K562 (cell line): ENCODE data around the gene MRO. TPM values are rescaled to one million over a fixed set of nuclear protein-coding genes. Genes with fewer than 3 reads are reported as not detected.

ENCODE experiments used
- ATAC-seq: fragments of 200-7000 bp; cut with Tn5 transposase; 3 replicates; pipeline ENCODE4 v1.9.1; 2020; ENCODE audit warnings: moderate library complexity
- BruUV-seq: library from RNA; stranded (reverse); fragments of 400-500 nt; replicated peaks from 2 replicates; lab custom pipeline; 2021; lab: Mats Ljungman, UMichigan
- CTCF ChIA-PET: fragments of 300-600 bp; formaldehyde crosslinking; extraction: SDS; loops from one replicate; lab custom pipeline; 2021; ENCODE audit warnings: low intra/inter-chr PET ratio; lab: Yijun Ruan, JAX
- POLR2A ChIA-PET: fragments of 300-600, 350-650 bp; sonication (Branson Sonifier 250); formaldehyde crosslinking; extraction: SDS; loops from one replicate; lab custom pipeline; 2021; ENCODE audit warnings: antibody characterized with exemption, inconsistent platforms; lab: Yijun Ruan, JAX
- DNase-seq, 4 experiments: peaks; one replicate each; pipeline versions ENCODE4 v3.0.0 to v3.0.0-alpha.2; 2011 to 2018; ENCODE audit warnings: low spot score in 3 of 4, mixed read lengths in 3 of 4; ENCODE audit errors: extremely low read depth in 1 of 4
- FAIRE-seq: peaks from 2 replicates; lab custom pipeline; 2011; peaks lifted over from hg19 to GRCh38; lab: Jason Lieb, UNC
- H2AFZ ChIP-seq: 2 replicates; pipeline ENCODE4 v1.6.0; 2011; ENCODE audit warnings: low read depth, low read length, control low read depth, inconsistent platforms
- H3K27ac ChIP-seq: fragments of 200-600 bp; 3 replicates; pipeline ENCODE4 v1.8.0; 2011; ENCODE audit warnings: low read depth, mild to moderate bottlenecking, control low read depth, inconsistent platforms, low read length, moderate library complexity, mixed read lengths; ENCODE audit errors: extremely low read depth
- H3K27me3 ChIP-seq, 2 experiments: fragments of 300-600 bp in 1 of 2; 2 replicates in 1 of 2; 3 replicates in 1 of 2; pipeline versions ENCODE4 v1.6.0 to v1.8.0; 2011; ENCODE audit warnings: inconsistent platforms in 2 of 2, low read length in 2 of 2, mild to moderate bottlenecking in 1 of 2, mixed read lengths in 1 of 2, moderate library complexity in 1 of 2; ENCODE audit not compliant: control insufficient read depth in 2 of 2, insufficient read depth in 2 of 2
- H3K36me3 ChIP-seq: fragments of 300-600 bp; 3 replicates; pipeline ENCODE4 v1.8.0; 2011; ENCODE audit warnings: mild to moderate bottlenecking, low read length, inconsistent platforms; ENCODE audit not compliant: control insufficient read depth, insufficient read depth
- H3K4me1 ChIP-seq, 2 experiments: fragments of 200-600 bp in 1 of 2; replicated peaks in 1 of 2; 2 replicates in 1 of 2; 3 replicates in 1 of 2; pipeline versions ENCODE4 v1.5.1 to v1.8.0; 2011; ENCODE audit warnings: inconsistent platforms in 2 of 2, low read length in 2 of 2, mild to moderate bottlenecking in 1 of 2, mixed read lengths in 1 of 2, moderate library complexity in 1 of 2; ENCODE audit not compliant: control insufficient read depth in 2 of 2, insufficient read depth in 2 of 2
- H3K4me2 ChIP-seq: 2 replicates; pipeline ENCODE4 v1.6.1; 2011; ENCODE audit warnings: low read length, control low read depth, inconsistent platforms, mixed read lengths; ENCODE audit not compliant: insufficient read depth
- H3K4me3 ChIP-seq: fragments of 200-600 bp; sonication (generic), shearing (Covaris generic); 2 replicates; pipeline ENCODE4 v1.5.1; 2016; ENCODE audit warnings: control low read depth, inconsistent platforms
- H3K79me2 ChIP-seq: fragments of 200-600 bp; 3 replicates; pipeline ENCODE4 v1.8.0; 2011; ENCODE audit warnings: low read length, inconsistent platforms; ENCODE audit not compliant: control insufficient read depth, insufficient read depth
- H3K9ac ChIP-seq, 2 experiments: 2 replicates each; pipeline versions ENCODE4 v1.6.0 to v1.6.1; 2011; ENCODE audit warnings: low read depth in 2 of 2, low read length in 2 of 2, control low read depth in 1 of 2, inconsistent platforms in 1 of 2, mild to moderate bottlenecking in 1 of 2, mixed read lengths in 1 of 2; ENCODE audit not compliant: insufficient read depth in 1 of 2
- H3K9me1 ChIP-seq: one replicate; pipeline ENCODE4 v1.6.0; 2011; ENCODE audit warnings: inconsistent platforms, mild to moderate bottlenecking, low read length, moderate library complexity; ENCODE audit not compliant: control insufficient read depth, insufficient read depth
- H3K9me3 ChIP-seq: replicated peaks from 2 replicates; pipeline ENCODE4 v1.5.1; 2011; ENCODE audit warnings: low read depth, low read length, inconsistent platforms; ENCODE audit not compliant: control insufficient read depth, insufficient read depth
- H4K20me1 ChIP-seq: replicated peaks from 2 replicates; pipeline ENCODE4 v1.6.1; 2011; ENCODE audit warnings: low read length, inconsistent platforms, mixed read lengths; ENCODE audit not compliant: control insufficient read depth, insufficient read depth
- BDP1 ChIP-seq: IDR thresholded peaks from 3 replicates; pipeline ENCODE4 v1.6.1; 2011; ENCODE audit not compliant: insufficient read length, insufficient read depth
- JUND ChIP-seq, 2 experiments: IDR thresholded peaks; 2 replicates in 1 of 2; 3 replicates in 1 of 2; pipeline ENCODE4 v1.6.1; 2011; ENCODE audit warnings: borderline replicate concordance in 2 of 2, low read depth in 2 of 2, low read length in 2 of 2, improper control_type of control experiment in 1 of 2, missing biosample characterization in 1 of 2, missing genetic modification characterization in 1 of 2, missing genetic modification reagents in 1 of 2
- NCOA6 ChIP-seq: fragments of 450-650 bp; IDR thresholded peaks from 2 replicates; pipeline ENCODE4 v1.6.1; 2017; ENCODE audit warnings: mild to moderate bottlenecking
- NFIX ChIP-seq: fragments of 250-450 bp; sonication (Bioruptor Pico); IDR thresholded peaks from 2 replicates; pipeline ENCODE4 v1.4.0; 2020; ENCODE audit warnings: low read depth, mild to moderate bottlenecking, moderate library complexity
- OTX1 ChIP-seq: fragments of 450-650 bp; formaldehyde crosslinking; IDR thresholded peaks from 2 replicates; pipeline ENCODE4 v1.4.0; 2022; ENCODE audit warnings: mild to moderate bottlenecking
- WGBS: fragments of 100-300 bp; shearing (Covaris generic); methylation state at CpG from one replicate; pipeline ENCODE4 v1.1.6; 2016; ENCODE audit warnings: low coverage, mixed read lengths; ENCODE audit not compliant: insufficient coverage; ENCODE audit errors: missing lambda C conversion rate; 5-methylcytosine and 5-hydroxymethylcytosine counted together
- in situ Hi-C: fragments of 300-500 bp; cut with MboI; formaldehyde crosslinking; loops from 4 replicates; pipeline ENCODE4 v1.15.0; 2018; ENCODE audit warnings: inconsistent platforms, mixed read lengths
- intact Hi-C: fragments of 100-400 bp; cut with micrococcal nuclease; formaldehyde crosslinking; loops from 2 replicates; pipeline ENCODE4 v1.14.2; 2022
- polyA plus RNA-seq, 8 experiments: library from polyadenylated mRNA; depleted of rRNA in 4 of 8; stranded (reverse) in 5 of 8; unstranded in 3 of 8; fragments of >200 nt; fragmentation: Nextera tagmentation in 2 of 8; fragmentation: Illumina TruSeq in 1 of 8; extraction: Ambion mirVana in 2 of 8; extraction: Trizol in 1 of 8; gene quantifications; 2 replicates each; pipeline versions ENCODE4 v1.2.1 to v1.2.3, GENCODE V29; 2011 to 2014; ENCODE audit warnings: inconsistent platforms in 1 of 8, missing spikeins in 1 of 8
- total RNA-seq, 7 experiments: library from RNA; depleted of rRNA in 6 of 7; stranded (reverse); fragments of >200 nt in 6 of 7; fragmentation: Illumina TruSeq in 2 of 7; extraction: Trizol in 2 of 7; gene quantifications; 2 replicates each; pipeline versions ENCODE4 v1.2.1 to v1.2.3, GENCODE V29; 2011 to 2021; ENCODE audit warnings: low replicate concordance in 1 of 7

Gene MRO
- total and polyA plus RNA-seq, 9 of the 15 experiments (the other 6 are each of a cell fraction or from before 2014, with no cell fraction given) = 0.06 TPM; not detected in 8

- Histone ChIP-seq H3K36me3 (no peaks in the 10 kb centered on the region), H3K4me1 (peaks cover 0 to 4% of the 10 kb centered on the region in 2 experiments; a peak in 1 of 5 replicates), H3K9me3 (no peaks in the 10 kb centered on the region), H3K79me2 (no peaks in the 10 kb centered on the region), H3K4me2 (no peak overlapping the region), H3K27me3 (no peaks in the 10 kb centered on the region; a peak in 1 of 5 replicates), H3K9ac (no peak overlapping the region), H4K20me1 (no peaks in the 10 kb centered on the region), H3K9me1 (no peaks in the 10 kb centered on the region), H3K27ac (no peak overlapping the region), H2AFZ (no peak overlapping the region), H3K4me3 (no peak overlapping the region)
- no peak for DNase-seq
- WGBS = 21% methylated on average over 4 of the region's 4 CpGs
- TF ChIP-seq NFIX (CRISPR knock-in tag) (no peak), JUND (IDR thresholded peaks at IDR 0.05; ENCODE audit: borderline replicate concordance, low read depth, low read length) (no peak), JUND (tag; IDR thresholded peaks at IDR 0.05; ENCODE audit: borderline replicate concordance, low read depth, low read length) (no peak)
- in situ Hi-C loops = no loop called here
- ChIA-PET POLR2A (interaction anchor here (1.3 kb wide), 1 partner anchor 15 kb away, joined by 5 read pairs; the partner anchor contains the start of gene ME2), CTCF (no interaction called here)
- BruUV-seq = no TSS peak
- FAIRE-seq = no peak
- intact Hi-C loops = loop anchor here (5.0 kb wide), 1 partner anchor 357 kb away; no protein-coding TSS in a partner anchor
- no peak for ATAC-seq
Observed at GRCh38 chr18:50863840-50864375, 44.1 kb upstream of the MRO start.

DNA sequence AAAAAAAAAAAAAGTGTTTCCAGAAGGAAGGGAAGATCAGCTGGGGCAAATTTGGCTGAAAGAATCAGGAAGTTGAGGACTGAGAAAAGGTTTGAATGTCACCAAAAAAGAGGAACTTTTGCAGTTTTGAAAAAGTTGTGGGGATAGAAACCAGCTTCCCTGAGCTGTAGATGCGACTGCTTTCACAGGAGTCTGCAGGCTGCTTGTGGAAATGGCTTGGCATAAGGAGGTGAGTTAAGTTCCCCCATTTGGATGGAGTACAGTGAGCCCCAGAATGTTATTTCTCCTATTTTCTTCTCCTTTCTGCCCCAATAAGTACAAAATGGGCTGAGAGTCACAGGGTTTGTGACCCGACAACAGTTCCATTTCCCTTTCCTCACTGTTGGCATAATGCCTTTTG is 42.6 kb upstream of the MRO start:
- 8% methylated on average over 2 of the region's 2 CpGs for WGBS
- Histone ChIP-seq H4K20me1 (no peaks in the 10 kb centered on the region), H3K79me2 (no peaks in the 10 kb centered on the region), H3K4me2 (no peak overlapping the region), H3K9me3 (no peaks in the 10 kb centered on the region), H3K9me1 (no peaks in the 10 kb centered on the region), H3K36me3 (no peaks in the 10 kb centered on the region), H2AFZ (no peak overlapping the region), H3K9ac (no peak overlapping the region), H3K27me3 (no peaks in the 10 kb centered on the region; a peak in 1 of 5 replicates), H3K4me3 (no peak overlapping the region), H3K4me1 (peaks cover 0 to 1% of the 10 kb centered on the region in 2 experiments; a peak in 1 of 5 replicates), H3K27ac (no peak overlapping the region)
- DNase-seq (no peak), ATAC-seq (no peak), FAIRE-seq (no peak)
- intact Hi-C loops (loop anchor here (5.0 kb wide), 1 partner anchor 355 kb away; no protein-coding TSS in a partner anchor), in situ Hi-C loops (no loop called here)
- TF ChIP-seq BDP1 (no peak), NCOA6 (no peak), OTX1 (CRISPR knock-in tag) (no peak)
- ChIA-PET CTCF (no interaction called here), POLR2A (no interaction called here)
- BruUV-seq = no TSS peak
